HCT116 (cell line): ENCODE data around the gene FGF14.

ENCODE experiments used
- CEBPB ChIP-seq: IDR thresholded peaks from 2 replicates; pipeline ENCODE4 v1.6.1; 2012; ENCODE audit warnings: low read depth
- EZH2 ChIP-seq: fragments of 200-600 bp; sonication (generic); IDR thresholded peaks from 2 replicates; pipeline ENCODE4 v1.6.1; 2017; ENCODE audit warnings: antibody characterized with exemption, mixed run types
- EZH2phosphoT487 ChIP-seq: fragments of 200-600 bp; IDR thresholded peaks from 2 replicates; pipeline ENCODE4 v1.6.1; 2018; ENCODE audit warnings: antibody characterized with exemption, borderline replicate concordance
- FOSL1 ChIP-seq: IDR thresholded peaks from 2 replicates; pipeline ENCODE4 v1.6.1; 2012; ENCODE audit warnings: low read depth
- SIN3A ChIP-seq: IDR thresholded peaks from 2 replicates; pipeline ENCODE4 v1.6.1; 2012; ENCODE audit warnings: low read depth
- TF ChIP-seq, protein P1 (sequence below), 3 experiments: fragments of 200-600 bp in 1 of 3; sonication (generic) in 1 of 3; IDR thresholded peaks in 2 of 3; conservative IDR thresholded peaks in 1 of 3; 2 replicates each; pipeline ENCODE4 v1.5.1; 2012 to 2017; ENCODE audit warnings: low read depth in 2 of 3, low read length in 2 of 3, antibody characterized with exemption in 1 of 3, borderline replicate concordance in 1 of 3, control low read depth in 1 of 3, mild to moderate bottlenecking in 1 of 3, mixed read lengths in 1 of 3, mixed run types in 1 of 3, moderate library complexity in 1 of 3; ENCODE audit not compliant: insufficient read depth in 1 of 3

DNA sequence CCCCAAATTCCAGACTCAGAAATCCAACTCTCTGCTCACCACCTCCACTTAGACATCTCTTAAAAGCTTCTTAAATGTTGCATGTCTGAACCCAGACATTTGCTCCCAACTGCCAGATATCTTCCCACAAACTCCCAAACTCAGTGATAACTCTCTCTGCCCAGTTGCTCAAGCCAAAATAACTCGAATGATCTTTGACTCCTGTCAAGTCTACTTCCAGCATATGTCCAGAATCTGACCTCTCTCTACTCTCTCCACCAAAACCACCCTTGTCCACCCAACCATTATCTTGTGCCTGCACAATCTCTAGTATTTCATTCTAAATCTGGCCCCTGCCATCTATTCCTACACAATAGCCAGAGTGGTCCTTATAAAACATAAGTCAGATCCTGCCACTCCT lies 99.3 kb downstream of the FGF14 start:
- no peak for TF ChIP-seq CEBPB
- no peak for TF ChIP-seq EZH2
- TF ChIP-seq EZH2phosphoT487 = no peak
- TF ChIP-seq, protein P1, sequence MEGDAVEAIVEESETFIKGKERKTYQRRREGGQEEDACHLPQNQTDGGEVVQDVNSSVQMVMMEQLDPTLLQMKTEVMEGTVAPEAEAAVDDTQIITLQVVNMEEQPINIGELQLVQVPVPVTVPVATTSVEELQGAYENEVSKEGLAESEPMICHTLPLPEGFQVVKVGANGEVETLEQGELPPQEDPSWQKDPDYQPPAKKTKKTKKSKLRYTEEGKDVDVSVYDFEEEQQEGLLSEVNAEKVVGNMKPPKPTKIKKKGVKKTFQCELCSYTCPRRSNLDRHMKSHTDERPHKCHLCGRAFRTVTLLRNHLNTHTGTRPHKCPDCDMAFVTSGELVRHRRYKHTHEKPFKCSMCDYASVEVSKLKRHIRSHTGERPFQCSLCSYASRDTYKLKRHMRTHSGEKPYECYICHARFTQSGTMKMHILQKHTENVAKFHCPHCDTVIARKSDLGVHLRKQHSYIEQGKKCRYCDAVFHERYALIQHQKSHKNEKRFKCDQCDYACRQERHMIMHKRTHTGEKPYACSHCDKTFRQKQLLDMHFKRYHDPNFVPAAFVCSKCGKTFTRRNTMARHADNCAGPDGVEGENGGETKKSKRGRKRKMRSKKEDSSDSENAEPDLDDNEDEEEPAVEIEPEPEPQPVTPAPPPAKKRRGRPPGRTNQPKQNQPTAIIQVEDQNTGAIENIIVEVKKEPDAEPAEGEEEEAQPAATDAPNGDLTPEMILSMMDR (IDR thresholded peaks at IDR 0.05 in 2 of 3, conservative IDR thresholded peaks at IDR 0.05 in 1 of 3; ENCODE audit: borderline replicate concordance in 1 of 3, insufficient read depth in 1 of 3, low read depth in 2 of 3, low read length in 2 of 3) = no peak
- no peak for TF ChIP-seq SIN3A
- TF ChIP-seq FOSL1 = no peak
